Neural cell (in vitro differentiated cells): Measurements from ENCODE around the gene DOCK4. TPM values are rescaled to one million over a fixed set of nuclear protein-coding genes. Genes with fewer than 3 reads are reported as not detected.

Experiments used
- H2AFZ ChIP-seq: fragments of 200-600, 300-800 bp; sonication (generic), shearing (Covaris generic); 2 replicates; pipeline ENCODE4 v1.6.0; 2014; ENCODE audit warnings: low read depth, mild to moderate bottlenecking, antibody characterized with exemption, low read length, moderate library complexity
- H3F3A ChIP-seq: fragments of 200-600 bp; shearing (Covaris generic); 2 replicates; pipeline ENCODE4 v1.6.1; 2016; ENCODE audit warnings: mild to moderate bottlenecking, moderate library complexity, mixed read lengths, antibody characterized with exemption, low read length; ENCODE audit not compliant: insufficient read depth, poor library complexity, severe bottlenecking
- H3K27ac ChIP-seq: fragments of 200-600, 300-800 bp; sonication (generic), shearing (Covaris generic); 2 replicates; pipeline ENCODE4 v1.5.1; 2014; ENCODE audit warnings: mild to moderate bottlenecking, low read length, moderate library complexity
- H3K27me3 ChIP-seq: fragments of 300-800, 200-600 bp; sonication (generic), shearing (Covaris generic); 2 replicates; pipeline ENCODE4 v1.6.0; 2014; ENCODE audit warnings: mild to moderate bottlenecking, low read depth, low read length, moderate library complexity; ENCODE audit not compliant: insufficient read depth
- H3K36me3 ChIP-seq: fragments of 300-800, 200-600 bp; sonication (generic), shearing (Covaris generic); 2 replicates; pipeline ENCODE4 v1.5.1; 2014; ENCODE audit warnings: mild to moderate bottlenecking, antibody characterized with exemption, low read length, moderate library complexity; ENCODE audit not compliant: insufficient read depth
- H3K4me2 ChIP-seq: fragments of 300-800, 200-600 bp; sonication (generic), shearing (Covaris generic); 2 replicates; pipeline ENCODE4 v1.6.0; 2014; ENCODE audit warnings: mild to moderate bottlenecking, low read length
- H3K4me3 ChIP-seq: fragments of 300-800, 200-600 bp; sonication (generic), shearing (Covaris generic); 2 replicates; pipeline ENCODE4 v1.5.1; 2014; ENCODE audit warnings: mild to moderate bottlenecking, low read length, moderate library complexity
- H3K79me2 ChIP-seq: fragments of 200-600 bp; shearing (Covaris generic); replicated peaks from 2 replicates; pipeline ENCODE4 v1.6.0; 2014; ENCODE audit warnings: mild to moderate bottlenecking, low read length, moderate library complexity; ENCODE audit not compliant: insufficient read depth
- H3K9ac ChIP-seq: fragments of 300-800, 200-600 bp; sonication (generic), shearing (Covaris generic); 2 replicates; pipeline ENCODE4 v1.6.1; 2016; ENCODE audit warnings: mild to moderate bottlenecking, low read length, mixed read lengths
- H3K9me2 ChIP-seq: fragments of 200-600 bp; shearing (Covaris generic); 2 replicates; pipeline ENCODE4 v1.6.1; 2016; ENCODE audit warnings: mild to moderate bottlenecking, low read length, mixed read lengths; ENCODE audit not compliant: insufficient read depth
- H3K9me3 ChIP-seq: fragments of 200-600, 300-800 bp; sonication (generic), shearing (Covaris generic); 2 replicates; pipeline ENCODE4 v1.6.1; 2016; ENCODE audit warnings: mild to moderate bottlenecking, mixed run types, low read length, moderate library complexity, mixed read lengths
- H4K20me1 ChIP-seq: fragments of 200-600 bp; shearing (Covaris generic); 2 replicates; pipeline ENCODE4 v1.6.1; 2016; ENCODE audit warnings: mild to moderate bottlenecking, mixed run types; ENCODE audit not compliant: insufficient read depth
- EP300 ChIP-seq: fragments of 450-650 bp; conservative IDR thresholded peaks from 2 replicates; pipeline ENCODE4 v1.6.1; 2014; ENCODE audit warnings: antibody characterized with exemption, mild to moderate bottlenecking, moderate library complexity; ENCODE audit not compliant: poor library complexity, severe bottlenecking
- EZH2 ChIP-seq: fragments of 200-600, 300-800 bp; shearing (Covaris generic), sonication (generic); IDR thresholded peaks from 2 replicates; pipeline ENCODE4 v1.6.1; 2014; ENCODE audit warnings: antibody characterized with exemption, low read length, borderline replicate concordance, mild to moderate bottlenecking; ENCODE audit not compliant: insufficient read depth, poor library complexity, severe bottlenecking
- MXI1 ChIP-seq: fragments of 450-650 bp; conservative IDR thresholded peaks from 2 replicates; pipeline ENCODE4 v1.6.1; 2014; ENCODE audit warnings: antibody characterized with exemption, mild to moderate bottlenecking; ENCODE audit not compliant: poor library complexity, severe bottlenecking
- POLR2AphosphoS5 ChIP-seq: IDR thresholded peaks from 2 replicates; pipeline ENCODE4 v1.6.1; 2012
- RAD21 ChIP-seq: fragments of 450-650 bp; conservative IDR thresholded peaks from 2 replicates; pipeline ENCODE4 v1.6.1; 2014; ENCODE audit warnings: antibody characterized with exemption, mild to moderate bottlenecking, moderate library complexity
- SMC3 ChIP-seq: fragments of 450-650 bp; conservative IDR thresholded peaks from 2 replicates; pipeline ENCODE4 v1.6.1; 2014; ENCODE audit warnings: antibody characterized with exemption, mild to moderate bottlenecking, moderate library complexity; ENCODE audit not compliant: poor library complexity
- TAF1 ChIP-seq: IDR thresholded peaks from 2 replicates; pipeline ENCODE4 v1.6.1; 2012; ENCODE audit warnings: low read depth
- polyA plus RNA-seq: library from polyadenylated mRNA; depleted of rRNA; stranded (reverse); fragments of >200 nt; gene quantifications from 2 replicates; pipeline ENCODE4 v1.2.3, GENCODE V29; 2014
- TF ChIP-seq, protein P1 (sequence below): fragments of 450-650 bp; IDR thresholded peaks from 2 replicates; pipeline ENCODE4 v1.5.1; 2014; ENCODE audit warnings: antibody characterized with exemption, mild to moderate bottlenecking, moderate library complexity; ENCODE audit not compliant: poor library complexity, severe bottlenecking
- TF ChIP-seq, protein P2 (sequence below): IDR thresholded peaks from 2 replicates; pipeline ENCODE4 v1.6.1; 2012; ENCODE audit warnings: borderline replicate concordance

Gene DOCK4
- polyA plus RNA-seq, 1 donor from 2014 or later, result 28.1 TPM

DNA sequence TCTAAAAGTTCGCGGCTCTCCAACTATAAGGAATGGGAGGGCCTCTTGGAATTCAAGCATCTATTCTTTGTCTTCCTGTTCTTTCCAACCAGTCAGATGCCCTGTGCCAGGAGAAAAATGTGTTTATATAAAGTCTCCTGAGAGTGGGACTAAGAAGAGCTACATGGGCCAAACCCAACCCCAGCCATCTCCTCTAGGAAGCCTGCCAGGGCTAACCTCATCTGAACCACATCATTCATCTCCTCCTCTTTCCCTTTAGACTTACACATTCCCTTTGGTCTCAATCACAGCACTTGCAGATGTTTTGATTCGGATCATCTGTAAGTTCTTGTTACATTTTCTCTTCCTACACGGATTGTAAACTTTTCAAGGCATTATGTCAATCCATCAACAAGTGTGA is 62.6 kb downstream of the DOCK4 start:
- H3K36me3 ChIP-seq, result no peaks in the 10 kb centered on the region
- no peak overlapping the region for H3K9ac ChIP-seq
- TF ChIP-seq EZH2, result no peak
- TF ChIP-seq, protein P1, sequence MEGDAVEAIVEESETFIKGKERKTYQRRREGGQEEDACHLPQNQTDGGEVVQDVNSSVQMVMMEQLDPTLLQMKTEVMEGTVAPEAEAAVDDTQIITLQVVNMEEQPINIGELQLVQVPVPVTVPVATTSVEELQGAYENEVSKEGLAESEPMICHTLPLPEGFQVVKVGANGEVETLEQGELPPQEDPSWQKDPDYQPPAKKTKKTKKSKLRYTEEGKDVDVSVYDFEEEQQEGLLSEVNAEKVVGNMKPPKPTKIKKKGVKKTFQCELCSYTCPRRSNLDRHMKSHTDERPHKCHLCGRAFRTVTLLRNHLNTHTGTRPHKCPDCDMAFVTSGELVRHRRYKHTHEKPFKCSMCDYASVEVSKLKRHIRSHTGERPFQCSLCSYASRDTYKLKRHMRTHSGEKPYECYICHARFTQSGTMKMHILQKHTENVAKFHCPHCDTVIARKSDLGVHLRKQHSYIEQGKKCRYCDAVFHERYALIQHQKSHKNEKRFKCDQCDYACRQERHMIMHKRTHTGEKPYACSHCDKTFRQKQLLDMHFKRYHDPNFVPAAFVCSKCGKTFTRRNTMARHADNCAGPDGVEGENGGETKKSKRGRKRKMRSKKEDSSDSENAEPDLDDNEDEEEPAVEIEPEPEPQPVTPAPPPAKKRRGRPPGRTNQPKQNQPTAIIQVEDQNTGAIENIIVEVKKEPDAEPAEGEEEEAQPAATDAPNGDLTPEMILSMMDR, result no peak
- H4K20me1 ChIP-seq, result no peaks in the 10 kb centered on the region
- no peaks in the 10 kb centered on the region for H3K27me3 ChIP-seq
- H3K9me2 ChIP-seq, result no peaks in the 10 kb centered on the region
- H3K4me2 ChIP-seq, result no peak overlapping the region
- no peaks in the 10 kb centered on the region for H3F3A ChIP-seq
- H3K9me3 ChIP-seq, result no peaks in the 10 kb centered on the region
- no peak overlapping the region for H2AFZ ChIP-seq
- H3K4me3 ChIP-seq, result no peak overlapping the region
- no peaks in the 10 kb centered on the region for H3K79me2 ChIP-seq
- no peak overlapping the region for H3K27ac ChIP-seq

DNA sequence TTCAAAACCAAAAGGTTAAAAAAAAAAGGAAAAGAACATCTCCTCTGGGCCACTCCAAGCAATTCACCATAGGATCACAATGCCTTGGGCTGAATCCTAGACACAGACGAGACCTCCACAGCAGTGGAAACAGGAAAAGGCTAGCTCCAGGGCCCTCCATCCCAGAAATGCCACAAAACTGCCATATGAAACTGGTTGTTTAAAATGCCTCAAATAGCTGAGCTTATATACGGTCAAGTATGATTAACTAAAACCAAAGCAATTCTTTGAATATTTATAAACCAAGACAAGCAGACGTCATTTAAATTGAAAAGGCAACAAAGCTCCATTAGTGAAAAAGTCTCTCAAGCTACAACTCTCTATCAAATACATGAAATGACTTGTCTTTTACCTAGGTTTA is 63.1 kb downstream of the DOCK4 start:
- no peak overlapping the region for H3K27ac ChIP-seq
- no peaks in the 10 kb centered on the region for H3K36me3 ChIP-seq
- H3K9me3 ChIP-seq, result no peaks in the 10 kb centered on the region
- no peak overlapping the region for H3K4me3 ChIP-seq
- H4K20me1 ChIP-seq, result no peaks in the 10 kb centered on the region
- H3K27me3 ChIP-seq, result no peaks in the 10 kb centered on the region
- H3K9me2 ChIP-seq, result no peaks in the 10 kb centered on the region
- H3K9ac ChIP-seq, result no peak overlapping the region
- no peak overlapping the region for H3K4me2 ChIP-seq
- no peaks in the 10 kb centered on the region for H3F3A ChIP-seq
- TF ChIP-seq, protein P2, sequence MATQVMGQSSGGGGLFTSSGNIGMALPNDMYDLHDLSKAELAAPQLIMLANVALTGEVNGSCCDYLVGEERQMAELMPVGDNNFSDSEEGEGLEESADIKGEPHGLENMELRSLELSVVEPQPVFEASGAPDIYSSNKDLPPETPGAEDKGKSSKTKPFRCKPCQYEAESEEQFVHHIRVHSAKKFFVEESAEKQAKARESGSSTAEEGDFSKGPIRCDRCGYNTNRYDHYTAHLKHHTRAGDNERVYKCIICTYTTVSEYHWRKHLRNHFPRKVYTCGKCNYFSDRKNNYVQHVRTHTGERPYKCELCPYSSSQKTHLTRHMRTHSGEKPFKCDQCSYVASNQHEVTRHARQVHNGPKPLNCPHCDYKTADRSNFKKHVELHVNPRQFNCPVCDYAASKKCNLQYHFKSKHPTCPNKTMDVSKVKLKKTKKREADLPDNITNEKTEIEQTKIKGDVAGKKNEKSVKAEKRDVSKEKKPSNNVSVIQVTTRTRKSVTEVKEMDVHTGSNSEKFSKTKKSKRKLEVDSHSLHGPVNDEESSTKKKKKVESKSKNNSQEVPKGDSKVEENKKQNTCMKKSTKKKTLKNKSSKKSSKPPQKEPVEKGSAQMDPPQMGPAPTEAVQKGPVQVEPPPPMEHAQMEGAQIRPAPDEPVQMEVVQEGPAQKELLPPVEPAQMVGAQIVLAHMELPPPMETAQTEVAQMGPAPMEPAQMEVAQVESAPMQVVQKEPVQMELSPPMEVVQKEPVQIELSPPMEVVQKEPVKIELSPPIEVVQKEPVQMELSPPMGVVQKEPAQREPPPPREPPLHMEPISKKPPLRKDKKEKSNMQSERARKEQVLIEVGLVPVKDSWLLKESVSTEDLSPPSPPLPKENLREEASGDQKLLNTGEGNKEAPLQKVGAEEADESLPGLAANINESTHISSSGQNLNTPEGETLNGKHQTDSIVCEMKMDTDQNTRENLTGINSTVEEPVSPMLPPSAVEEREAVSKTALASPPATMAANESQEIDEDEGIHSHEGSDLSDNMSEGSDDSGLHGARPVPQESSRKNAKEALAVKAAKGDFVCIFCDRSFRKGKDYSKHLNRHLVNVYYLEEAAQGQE, result no peak
- TF ChIP-seq RAD21 (no peak), SMC3 (no peak), MXI1 (no peak), EZH2 (no peak), TAF1 (no peak), POLR2AphosphoS5 (no peak), EP300 (no peak)
- TF ChIP-seq, protein P1, result no peak
- H3K79me2 ChIP-seq, result no peaks in the 10 kb centered on the region
- no peak overlapping the region for H2AFZ ChIP-seq
